Karpas-422 (cell line): ENCODE measurements around the gene KIAA1671. TPM values are rescaled to one million over a fixed set of nuclear protein-coding genes. Genes with fewer than 3 reads are reported as not detected.

Experiments used
- DNase-seq: peaks from one replicate; pipeline ENCODE4 v3.0.0-alpha.2; 2015
- H2AFZ ChIP-seq: fragments of 200-600 bp; sonication (generic); 2 replicates; pipeline ENCODE4 v1.6.1; 2014; ENCODE audit warnings: antibody characterized with exemption, low read length, mixed read lengths
- H3K27ac ChIP-seq: fragments of 200-600 bp; sonication (generic); 2 replicates; pipeline ENCODE4 v1.5.1; 2014; ENCODE audit warnings: mild to moderate bottlenecking, low read length, moderate library complexity
- H3K27me3 ChIP-seq: fragments of 200-600 bp; sonication (generic); 2 replicates; pipeline ENCODE4 v1.6.1; 2014; ENCODE audit warnings: low read length, mixed read lengths
- H3K36me3 ChIP-seq: fragments of 200-600 bp; sonication (generic); 2 replicates; pipeline ENCODE4 v1.6.1; 2014; ENCODE audit warnings: low read length, mixed read lengths; ENCODE audit not compliant: insufficient read depth
- H3K4me1 ChIP-seq: fragments of 200-600 bp; sonication (generic); 2 replicates; pipeline ENCODE4 v1.6.1; 2014; ENCODE audit warnings: mild to moderate bottlenecking, low read length, mixed read lengths
- H3K4me2 ChIP-seq: fragments of 200-600 bp; sonication (generic); 2 replicates; pipeline ENCODE4 v1.6.1; 2014; ENCODE audit warnings: low read length, low read depth, mild to moderate bottlenecking; ENCODE audit not compliant: poor library complexity, severe bottlenecking
- H3K4me3 ChIP-seq: fragments of 200-600 bp; sonication (generic); 2 replicates; pipeline ENCODE4 v1.5.1; 2014; ENCODE audit warnings: mild to moderate bottlenecking, antibody characterized with exemption, low read length, mixed read lengths
- H3K79me2 ChIP-seq: fragments of 200-600 bp; sonication (generic); 2 replicates; pipeline ENCODE4 v1.6.1; 2014; ENCODE audit warnings: mild to moderate bottlenecking, low read length, mixed read lengths
- H3K9ac ChIP-seq: fragments of 200-600 bp; sonication (generic); 2 replicates; pipeline ENCODE4 v1.6.0; 2014; ENCODE audit warnings: low read length
- H3K9me2 ChIP-seq: fragments of 200-600 bp; sonication (generic), shearing (Covaris generic); replicated peaks from 2 replicates; pipeline ENCODE4 v1.6.0; 2014; ENCODE audit warnings: mild to moderate bottlenecking, low read length, moderate library complexity; ENCODE audit not compliant: insufficient read depth
- H3K9me3 ChIP-seq: fragments of 300-700, 200-600 bp; sonication (generic); 2 replicates; pipeline ENCODE4 v1.6.1; 2014; ENCODE audit warnings: low read length, mixed read lengths
- H4K20me1 ChIP-seq: fragments of 200-600 bp; sonication (generic); 2 replicates; pipeline ENCODE4 v1.6.1; 2014; ENCODE audit warnings: mild to moderate bottlenecking, antibody characterized with exemption, low read length, low read depth; ENCODE audit not compliant: insufficient read depth
- total RNA-seq: library from RNA; depleted of rRNA; stranded (reverse); fragments of >200 nt; shearing (Covaris generic); gene quantifications from 2 replicates; pipeline ENCODE4 v1.2.3, GENCODE V29; 2014; ENCODE audit warnings: low replicate concordance

KIAA1671 gene
- total RNA-seq, 1 experiment from 2014 or later: not detected

- Histone ChIP-seq H3K4me2 (no peak overlapping the region), H3K79me2 (no peaks in the 10 kb centered on the region), H2AFZ (no peak overlapping the region), H3K9ac (no peak overlapping the region), H4K20me1 (no peaks in the 10 kb centered on the region), H3K27ac (no peak overlapping the region), H3K4me3 (no peak overlapping the region), H3K27me3 (no peaks in the 10 kb centered on the region), H3K4me1 (no peaks in the 10 kb centered on the region), H3K9me3 (no peaks in the 10 kb centered on the region), H3K9me2 (no peaks in the 10 kb centered on the region), H3K36me3 (no peaks in the 10 kb centered on the region)
- no peak for DNase-seq
Measured at GRCh38 chr22:25146307-25146706, 193.8 kb downstream of the KIAA1671 start.

- no peaks in the 10 kb centered on the region for H3K4me1 ChIP-seq
- no peaks in the 10 kb centered on the region for H3K27me3 ChIP-seq
- H3K9ac ChIP-seq: no peak overlapping the region
- no peak overlapping the region for H3K4me2 ChIP-seq
- H3K79me2 ChIP-seq: no peaks in the 10 kb centered on the region
- no peak for DNase-seq
- no peak overlapping the region for H2AFZ ChIP-seq
- no peaks in the 10 kb centered on the region for H3K9me2 ChIP-seq
- no peaks in the 10 kb centered on the region for H3K9me3 ChIP-seq
- H3K27ac ChIP-seq: no peak overlapping the region
- no peaks in the 10 kb centered on the region for H3K36me3 ChIP-seq
- H4K20me1 ChIP-seq: no peaks in the 10 kb centered on the region
- no peak overlapping the region for H3K4me3 ChIP-seq
Measured at GRCh38 chr22:25146906-25147641, 194.6 kb downstream of the KIAA1671 start.

- no peaks in the 10 kb centered on the region for H3K4me1 ChIP-seq
- DNase-seq: no peak
- H3K36me3 ChIP-seq: no peaks in the 10 kb centered on the region
- H3K4me3 ChIP-seq: no peak overlapping the region
- H3K27me3 ChIP-seq: no peaks in the 10 kb centered on the region
- no peak overlapping the region for H2AFZ ChIP-seq
- H3K4me2 ChIP-seq: no peak overlapping the region
- no peaks in the 10 kb centered on the region for H3K9me3 ChIP-seq
- no peak overlapping the region for H3K27ac ChIP-seq
- no peaks in the 10 kb centered on the region for H3K9me2 ChIP-seq
- no peak overlapping the region for H3K9ac ChIP-seq
- H4K20me1 ChIP-seq: no peaks in the 10 kb centered on the region
- no peaks in the 10 kb centered on the region for H3K79me2 ChIP-seq
Measured at GRCh38 chr22:25147642-25147928, 195.1 kb downstream of the KIAA1671 start.

GRCh38 chr22:25148149-25148691, 195.7 kb downstream of the KIAA1671 start:
- no peaks in the 10 kb centered on the region for H3K79me2 ChIP-seq
- no peaks in the 10 kb centered on the region for H3K4me1 ChIP-seq
- no peak for DNase-seq
- H3K9me3 ChIP-seq: no peaks in the 10 kb centered on the region
- no peak overlapping the region for H3K9ac ChIP-seq
- H3K4me3 ChIP-seq: no peak overlapping the region
- H4K20me1 ChIP-seq: no peaks in the 10 kb centered on the region
- no peaks in the 10 kb centered on the region for H3K27me3 ChIP-seq
- H3K27ac ChIP-seq: no peak overlapping the region
- no peak overlapping the region for H3K4me2 ChIP-seq
- H3K36me3 ChIP-seq: no peaks in the 10 kb centered on the region
- H2AFZ ChIP-seq: no peak overlapping the region
- H3K9me2 ChIP-seq: no peaks in the 10 kb centered on the region

- Histone ChIP-seq H3K27ac (no peak overlapping the region), H4K20me1 (no peaks in the 10 kb centered on the region), H3K27me3 (no peaks in the 10 kb centered on the region), H3K4me3 (no peak overlapping the region), H3K9me3 (no peaks in the 10 kb centered on the region), H3K9ac (no peak overlapping the region), H3K36me3 (no peaks in the 10 kb centered on the region), H2AFZ (no peak overlapping the region), H3K9me2 (no peaks in the 10 kb centered on the region), H3K79me2 (no peaks in the 10 kb centered on the region), H3K4me1 (no peaks in the 10 kb centered on the region), H3K4me2 (no peak overlapping the region)
- no peak for DNase-seq
Measured at GRCh38 chr22:25149014-25149413, 196.5 kb downstream of the KIAA1671 start.

- H3K9ac ChIP-seq: no peak overlapping the region
- H3K9me3 ChIP-seq: no peaks in the 10 kb centered on the region
- no peak overlapping the region for H3K4me2 ChIP-seq
- H3K4me1 ChIP-seq: no peaks in the 10 kb centered on the region
- H3K36me3 ChIP-seq: no peaks in the 10 kb centered on the region
- no peak overlapping the region for H3K4me3 ChIP-seq
- H4K20me1 ChIP-seq: no peaks in the 10 kb centered on the region
- no peaks in the 10 kb centered on the region for H3K27me3 ChIP-seq
- H2AFZ ChIP-seq: no peak overlapping the region
- H3K79me2 ChIP-seq: no peaks in the 10 kb centered on the region
- H3K9me2 ChIP-seq: no peaks in the 10 kb centered on the region
- no peak for DNase-seq
- no peak overlapping the region for H3K27ac ChIP-seq
Measured at GRCh38 chr22:25153961-25154666, 201.6 kb downstream of the KIAA1671 start.

- no peaks in the 10 kb centered on the region for H3K36me3 ChIP-seq
- no peak overlapping the region for H3K4me2 ChIP-seq
- H2AFZ ChIP-seq: no peak overlapping the region
- H3K79me2 ChIP-seq: no peaks in the 10 kb centered on the region
- no peak overlapping the region for H3K27ac ChIP-seq
- H3K27me3 ChIP-seq: no peaks in the 10 kb centered on the region
- no peaks in the 10 kb centered on the region for H3K9me2 ChIP-seq
- DNase-seq: no peak
- H4K20me1 ChIP-seq: no peaks in the 10 kb centered on the region
- H3K9ac ChIP-seq: no peak overlapping the region
- H3K4me1 ChIP-seq: no peaks in the 10 kb centered on the region
- no peak overlapping the region for H3K4me3 ChIP-seq
- no peaks in the 10 kb centered on the region for H3K9me3 ChIP-seq
Measured at GRCh38 chr22:25154667-25154999, 202.1 kb downstream of the KIAA1671 start.

- no peaks in the 10 kb centered on the region for H3K4me1 ChIP-seq
- no peak overlapping the region for H3K27ac ChIP-seq
- H3K4me3 ChIP-seq: no peak overlapping the region
- H3K9me2 ChIP-seq: no peaks in the 10 kb centered on the region
- H3K36me3 ChIP-seq: no peaks in the 10 kb centered on the region
- no peak overlapping the region for H3K4me2 ChIP-seq
- no peak for DNase-seq
- no peaks in the 10 kb centered on the region for H4K20me1 ChIP-seq
- no peaks in the 10 kb centered on the region for H3K27me3 ChIP-seq
- H3K9ac ChIP-seq: no peak overlapping the region
- no peak overlapping the region for H2AFZ ChIP-seq
- H3K79me2 ChIP-seq: no peaks in the 10 kb centered on the region
- H3K9me3 ChIP-seq: no peaks in the 10 kb centered on the region
Measured at GRCh38 chr22:25156736-25157135, 204.2 kb downstream of the KIAA1671 start.
